HepG2 (cell line): ENCODE measurements around the gene RBPMS2. TPM values are rescaled to one million over a fixed set of nuclear protein-coding genes. Genes with fewer than 3 reads are reported as not detected.

Source experiments
- ARNTL ChIP-seq: sonication (generic); formaldehyde crosslinking; IDR thresholded peaks from 2 replicates; pipeline ENCODE4 v1.4.0; 2020; ENCODE audit warnings: mild to moderate bottlenecking, missing genetic modification reagents
- CTCF ChIP-seq: sonication (generic); formaldehyde crosslinking; IDR thresholded peaks from 2 replicates; pipeline ENCODE4 v1.5.0; 2020; ENCODE audit warnings: mild to moderate bottlenecking, missing genetic modification reagents, moderate library complexity
- ERF ChIP-seq: IDR thresholded peaks from 2 replicates; pipeline ENCODE4 v1.6.1; 2018; ENCODE audit warnings: missing biosample characterization, missing genetic modification reagents
- GZF1 ChIP-seq: sonication (generic); formaldehyde crosslinking; IDR thresholded peaks from 2 replicates; pipeline ENCODE4 v1.5.1; 2020; ENCODE audit warnings: mild to moderate bottlenecking, missing genetic modification reagents
- HMGXB3 ChIP-seq: sonication (generic); formaldehyde crosslinking; IDR thresholded peaks from 2 replicates; pipeline ENCODE4 v1.4.0; 2020; ENCODE audit warnings: missing genetic modification reagents, borderline replicate concordance
- JARID2 ChIP-seq: sonication (generic); formaldehyde crosslinking; IDR thresholded peaks from 2 replicates; pipeline ENCODE4 v1.8.1; 2023; ENCODE audit warnings: missing genetic modification reagents, inconsistent platforms; ENCODE audit not compliant: insufficient replicate concordance
- MIER2 ChIP-seq: IDR thresholded peaks from 2 replicates; pipeline ENCODE4 v1.6.1; 2016; ENCODE audit warnings: missing biosample characterization, missing genetic modification reagents
- MLX ChIP-seq: IDR thresholded peaks from 2 replicates; pipeline ENCODE4 v1.6.1; 2016
- MTA1 ChIP-seq: sonication (generic); formaldehyde crosslinking; IDR thresholded peaks from 2 replicates; pipeline ENCODE4 v1.4.0; 2020; ENCODE audit warnings: missing genetic modification reagents, mild to moderate bottlenecking, borderline replicate concordance
- NR2F6 ChIP-seq, 2 experiments: IDR thresholded peaks; 2 replicates each; pipeline ENCODE4 v1.6.1; 2016; ENCODE audit warnings: antibody characterized with exemption in 1 of 2, mild to moderate bottlenecking in 1 of 2
- POLR2A ChIP-seq, 2 experiments: IDR thresholded peaks; 2 replicates each; pipeline ENCODE4 v1.6.1; 2011; ENCODE audit warnings: low read depth in 2 of 2, low read length in 2 of 2, mild to moderate bottlenecking in 1 of 2, moderate library complexity in 1 of 2; ENCODE audit not compliant: insufficient read depth in 1 of 2
- POLR2AphosphoS5 ChIP-seq: IDR thresholded peaks from 2 replicates; pipeline ENCODE4 v1.6.1; 2012; ENCODE audit warnings: low read depth, low read length
- RARA ChIP-seq: IDR thresholded peaks from 2 replicates; pipeline ENCODE4 v1.6.1; 2016; ENCODE audit warnings: missing genetic modification reagents, missing compliant biosample characterization
- RCOR2 ChIP-seq: IDR thresholded peaks from 2 replicates; pipeline ENCODE4 v1.6.1; 2016; ENCODE audit warnings: missing biosample characterization, missing genetic modification reagents
- REL ChIP-seq: sonication (generic); formaldehyde crosslinking; conservative IDR thresholded peaks from 2 replicates; pipeline ENCODE4 v1.8.0; 2022; ENCODE audit warnings: mild to moderate bottlenecking, missing genetic modification reagents, moderate library complexity
- SAP130 ChIP-seq: IDR thresholded peaks from 2 replicates; pipeline ENCODE4 v1.6.1; 2016; ENCODE audit warnings: low read depth
- TEAD3 ChIP-seq: optimal IDR thresholded peaks from 2 replicates; pipeline ENCODE3; 2016; ENCODE audit warnings: borderline replicate concordance
- THAP11 ChIP-seq: IDR thresholded peaks from 2 replicates; pipeline ENCODE4 v1.6.1; 2016; ENCODE audit warnings: missing biosample characterization, missing genetic modification reagents
- ZBTB33 ChIP-seq: sonication (generic); formaldehyde crosslinking; IDR thresholded peaks from 2 replicates; pipeline ENCODE4 v1.4.0; 2020; ENCODE audit warnings: missing genetic modification reagents
- ZBTB38 ChIP-seq: sonication (generic); formaldehyde crosslinking; IDR thresholded peaks from 2 replicates; pipeline ENCODE4 v1.5.1; 2020; ENCODE audit warnings: mild to moderate bottlenecking, missing genetic modification reagents
- ZC3H13 ChIP-seq: sonication (generic); formaldehyde crosslinking; IDR thresholded peaks from 2 replicates; pipeline ENCODE4 v1.8.1; 2023; ENCODE audit warnings: mild to moderate bottlenecking, missing genetic modification reagents, moderate library complexity
- ZMYM4 ChIP-seq: sonication (generic); formaldehyde crosslinking; IDR thresholded peaks from 2 replicates; pipeline ENCODE4 v1.8.1; 2023; ENCODE audit warnings: mild to moderate bottlenecking, missing genetic modification reagents
- ZNF607 ChIP-seq: sonication (generic); formaldehyde crosslinking; IDR thresholded peaks from 2 replicates; pipeline ENCODE4 v1.5.1; 2020; ENCODE audit warnings: missing genetic modification reagents, mild to moderate bottlenecking, borderline replicate concordance
- ZNF773 ChIP-seq: sonication (generic); formaldehyde crosslinking; IDR thresholded peaks from 2 replicates; pipeline ENCODE4 v1.4.0; 2020; ENCODE audit warnings: missing genetic modification reagents, borderline replicate concordance
- polyA plus RNA-seq, 8 experiments: library from polyadenylated mRNA; depleted of rRNA in 3 of 8; stranded (reverse) in 7 of 8; unstranded in 1 of 8; fragments of >200 nt; fragmentation: Illumina TruSeq in 4 of 8; extraction: Trizol in 4 of 8; gene quantifications; 2 replicates each; pipeline versions ENCODE4 v1.2.1 to v1.2.3, GENCODE V29; 2011 to 2016; ENCODE audit warnings: low read depth in 4 of 8, missing spikeins in 1 of 8, mixed read lengths in 1 of 8; ENCODE audit not compliant: insufficient read depth in 1 of 8
- total RNA-seq, 5 experiments: library from RNA; depleted of rRNA; stranded (reverse); fragments of >200 nt; fragmentation: Illumina TruSeq; extraction: Trizol; gene quantifications; 2 replicates each; pipeline ENCODE4 v1.2.3, GENCODE V29; 2016; ENCODE audit warnings: low read depth in 1 of 5

RBPMS2 gene
- total and polyA plus RNA-seq, 2 of the 13 experiments (the other 11 are each of a cell fraction or from before 2014, with no cell fraction given) = 0.08 TPM; not detected in 1

GRCh38 chr15:64816452-64816851 lies 41.1 kb upstream of the RBPMS2 start (continued):
- TF ChIP-seq THAP11 (CRISPR knock-in tag) (peak; percentile 33; the same call in 1 of the 2 replicates), ERF (CRISPR knock-in tag) (0 out of 2 replicates have a peak, but pooled peaks have one; percentile 23), ZC3H13 (CRISPR knock-in tag) (0 out of 2 replicates have a peak, but pooled peaks have one; percentile 61), NR2F6 (IDR thresholded peaks at IDR 0.05) (peak; percentile 73), NR2F6 (CRISPR knock-in tag; IDR thresholded peaks at IDR 0.05) (peak; percentile 84), ZMYM4 (CRISPR knock-in tag) (peak; percentile 81), MLX (CRISPR knock-in tag) (no peak), ARNTL (CRISPR knock-in tag) (no peak), GZF1 (CRISPR knock-in tag) (0 out of 2 replicates have a peak, but pooled peaks have one; percentile 65), HMGXB3 (CRISPR knock-in tag) (no peak), ZBTB33 (CRISPR knock-in tag) (peak; percentile 83), CTCF (CRISPR knock-in tag) (peak; percentile 87), JARID2 (no peak), ZNF773 (CRISPR knock-in tag) (no peak), SAP130 (CRISPR knock-in tag) (peak; percentile 32; the same call in 1 of the 2 replicates), RARA (CRISPR knock-in tag) (peak; percentile 50), ZBTB38 (peak; percentile 63), TEAD3 (peak; percentile 29), RCOR2 (CRISPR knock-in tag) (peak; percentile 24; the same call in 1 of the 2 replicates), POLR2AphosphoS5 (no peak), ZNF607 (no peak), POLR2A (IDR thresholded peaks at IDR 0.05; ENCODE audit: insufficient read depth in 1 of 2, low read depth in 2 of 2, low read length in 2 of 2) (peak; percentile 28 to 50; a peak in 3 of 4 replicates), REL (CRISPR knock-in tag) (0 out of 2 replicates have a peak, but pooled peaks have one; percentile 29), MIER2 (CRISPR knock-in tag) (no peak), MTA1 (CRISPR knock-in tag) (peak; percentile 73; the same call in 1 of the 2 replicates)
